Measurements from ENCODE around the gene DNAJB13. TPM values are rescaled to one million over a fixed set of nuclear protein-coding genes. Genes with fewer than 3 reads are reported as not detected.

DNAJB13 gene
- total and polyA plus RNA-seq, 2 of the 4 experiments (the other 2 are of a cell fraction), result 0.18 to 0.48 TPM

- Histone ChIP-seq H3K27ac (ENCODE audit: insufficient read depth, low read length) (peak overlapping the region; percentile 29), H3K79me1 (ENCODE audit: low read depth in 1 of 2, low read length in 2 of 2) (0 out of 4 replicates have a peak, but pooled peaks cover 0 to 10% of the 10 kb centered on the region in 2 experiments), H3K4me2 (ENCODE audit: low read depth, low read length) (peak overlapping the region; percentile 82), H3K27me3 (ENCODE audit: control insufficient read depth, insufficient read depth, low read length) (no peaks in the 10 kb centered on the region), H3K9me3 (ENCODE audit: control insufficient read depth, insufficient read depth, low read length) (no peaks in the 10 kb centered on the region), H4K5ac (ENCODE audit: low read depth, low read length) (peak overlapping the region; percentile 1; the same call in 1 of the 2 replicates), H2AK9ac (replicated peaks; ENCODE audit: low read depth, low read length, poor library complexity) (peak overlapping the region; percentile 94), H2BK120ac (ENCODE audit: low read depth, low read length) (peak overlapping the region; percentile 27; the same call in 1 of the 2 replicates), H2BK15ac (ENCODE audit: low read depth, low read length) (peak overlapping the region; percentile 63; the same call in 1 of the 3 replicates), H2AK5ac (ENCODE audit: low read depth, low read length) (peak overlapping the region; percentile 16; the same call in 1 of the 2 replicates), H3K36me3 (ENCODE audit: control insufficient read depth, insufficient read depth, low read length) (no peaks in the 10 kb centered on the region), H3K56ac (ENCODE audit: extremely low read depth, insufficient read depth, low read length) (peak overlapping the region; percentile 25; the same call in 1 of the 2 replicates), H4K8ac (ENCODE audit: low read depth in 2 of 2, low read length in 2 of 2) (peak overlapping the region; percentile 38 to 89), H3K4ac (ENCODE audit: low read depth, low read length) (peak overlapping the region; percentile 59), H2BK20ac (ENCODE audit: low read depth, low read length) (no peak overlapping the region), H3K9me1 (ENCODE audit: insufficient read depth, low read length) (peaks cover 9% of the 10 kb centered on the region; the same call in 1 of the 2 replicates), H3K14ac (replicated peaks; ENCODE audit: low read depth, low read length) (peak overlapping the region; percentile 54), H4K20me1 (ENCODE audit: insufficient read depth, low read length) (peaks cover 3% of the 10 kb centered on the region; the same call in 1 of the 2 replicates), H4K91ac (ENCODE audit: insufficient read depth, low read depth, low read length) (peak overlapping the region; percentile 91), H2AFZ (replicated peaks; ENCODE audit: low read length, poor library complexity) (peak overlapping the region; percentile 99), H3K18ac (ENCODE audit: low read depth, low read length) (0 out of 2 replicates have a peak overlapping the region, but pooled peaks have one; percentile 0), H2BK5ac (ENCODE audit: low read depth, low read length, poor library complexity, severe bottlenecking) (peak overlapping the region; percentile 49), H3K23ac (ENCODE audit: low read depth, low read length) (peak overlapping the region; percentile 44; the same call in 1 of the 2 replicates), H3K4me1 (ENCODE audit: control insufficient read depth, insufficient read depth, low read length) (no peaks in the 10 kb centered on the region; the same call in 1 of the 2 replicates), H3K4me3 (ENCODE audit: insufficient read depth, low read depth, low read length) (peak overlapping the region; percentile 58), H3K9ac (ENCODE audit: low read depth, low read length) (peak overlapping the region; percentile 22; the same call in 1 of the 2 replicates)
- WGBS, 2 experiments (ENCODE audit: extremely low coverage in 2 of 2, insufficient read length in 1 of 2), result 2% methylated on average over 20 of the region's 56 CpGs; no CpG with 5 or more reads in 1 of the 2 experiments
- ATAC-seq (ENCODE audit: low read depth), result peak; percentile 93
- intact Hi-C loops (cut with micrococcal nuclease), result loop anchor here (10.0 kb wide), 1 partner anchor 332 kb away; the partner anchor contains the start of gene P4HA3
- ChIA-PET CTCF (no interaction called here), POLR2A (ENCODE audit: unreplicated experiment) (no interaction called here)
- in situ Hi-C loops (cut with MboI; ENCODE audit: low sequenced_read_pairs), result no loop called here
- TF ChIP-seq RCOR1 (IDR thresholded peaks at IDR 0.05; ENCODE audit: insufficient replicate concordance, low read length), result peak; percentile 80
- peak; percentile 43; the same call in 1 of the 2 replicates for TF ChIP-seq POLR2A (IDR thresholded peaks at IDR 0.05; ENCODE audit: low read depth, low read length)
- 0 out of 2 replicates have a peak, but pooled peaks have one; percentile 32 for TF ChIP-seq MAZ (IDR thresholded peaks at IDR 0.05; ENCODE audit: borderline replicate concordance, low read depth, low read length)
- TF ChIP-seq ELK1 (IDR thresholded peaks at IDR 0.05; ENCODE audit: borderline replicate concordance, low read depth, low read length), result no peak
- 0 out of 2 replicates have a peak, but pooled peaks have one; percentile 8 for TF ChIP-seq RFX5 (IDR thresholded peaks at IDR 0.05; ENCODE audit: low read depth, low read length)
- peak; percentile 89 for TF ChIP-seq BHLHE40 (IDR thresholded peaks at IDR 0.05; ENCODE audit: low read depth, low read length)
- peak; percentile 65 for TF ChIP-seq USF2 (IDR thresholded peaks at IDR 0.05; ENCODE audit: low read depth, low read length)
- TF ChIP-seq CTCF (conservative IDR thresholded peaks at IDR 0.05; ENCODE audit: low read depth, low read length), result no peak
- DNase-seq, result peak; percentile 85
- no TSS peak for BruUV-seq (replicated peaks)
- dilution Hi-C loops (cut with HindIII; ENCODE audit: low sequenced_read_pairs, unreplicated experiment), result no loop called here
Observed at GRCh38 chr11:73982990-73983740, 32.3 kb downstream of the DNAJB13 start.

Measured in IMR-90 (cell line).